ENCODE data around the gene PEAK1. TPM values are rescaled to one million over a fixed set of nuclear protein-coding genes. Genes with fewer than 3 reads are reported as not detected.

The PEAK1 gene
- total RNA-seq, 1 experiment from 2014 or later: 2.6 TPM

DNA sequence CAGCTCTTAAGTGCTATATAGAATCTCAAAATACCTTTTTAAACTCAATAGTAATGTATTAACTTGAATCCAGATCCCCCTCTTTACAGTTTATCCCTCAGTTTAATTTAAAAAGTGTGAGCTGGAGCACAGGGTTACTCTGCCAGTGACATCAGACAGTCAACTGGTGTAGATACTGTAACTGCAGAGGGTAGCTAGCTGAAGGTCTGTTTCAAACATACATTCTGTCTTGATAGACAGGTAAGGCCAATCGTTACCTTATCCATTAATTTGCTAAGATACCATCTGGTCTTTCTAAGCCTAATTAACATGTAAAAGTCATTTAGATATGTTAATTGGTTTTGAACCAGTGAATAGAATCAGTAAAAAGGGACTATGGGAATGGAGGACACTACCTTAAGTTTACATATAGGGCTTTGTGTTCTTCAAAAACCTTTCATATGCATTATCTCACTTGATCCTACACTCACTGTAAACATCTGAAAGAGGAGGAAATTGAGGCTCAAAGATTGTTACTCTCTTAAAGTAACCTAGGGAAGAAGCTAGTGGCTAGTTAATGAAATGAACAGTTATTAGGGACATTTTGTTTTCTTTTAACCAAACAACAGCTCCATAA is 289.5 kb downstream of the PEAK1 start:
- DNase-seq (ENCODE audit: low spot score): no peak

DNA sequence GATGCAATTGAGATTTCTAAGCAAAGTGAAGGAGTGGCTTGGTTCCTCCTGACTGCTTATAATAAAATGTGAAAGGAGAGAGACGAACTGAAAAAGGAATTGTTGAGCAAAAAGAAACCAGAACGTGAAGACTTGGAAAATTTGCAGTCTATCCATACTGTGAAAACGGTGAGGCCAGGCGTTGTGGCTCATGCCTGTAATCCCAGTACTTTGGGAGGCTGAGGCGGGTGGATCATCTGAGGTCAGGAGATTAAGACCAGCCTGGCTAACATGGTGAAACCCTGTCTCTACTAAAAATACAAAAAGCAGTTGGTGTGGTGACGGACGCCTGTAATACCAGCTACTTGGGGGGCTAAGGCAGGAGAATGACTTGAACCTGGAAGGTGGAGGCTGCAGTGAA is 292.3 kb downstream of the PEAK1 start:
- no peak for DNase-seq (ENCODE audit: low spot score)

DNA sequence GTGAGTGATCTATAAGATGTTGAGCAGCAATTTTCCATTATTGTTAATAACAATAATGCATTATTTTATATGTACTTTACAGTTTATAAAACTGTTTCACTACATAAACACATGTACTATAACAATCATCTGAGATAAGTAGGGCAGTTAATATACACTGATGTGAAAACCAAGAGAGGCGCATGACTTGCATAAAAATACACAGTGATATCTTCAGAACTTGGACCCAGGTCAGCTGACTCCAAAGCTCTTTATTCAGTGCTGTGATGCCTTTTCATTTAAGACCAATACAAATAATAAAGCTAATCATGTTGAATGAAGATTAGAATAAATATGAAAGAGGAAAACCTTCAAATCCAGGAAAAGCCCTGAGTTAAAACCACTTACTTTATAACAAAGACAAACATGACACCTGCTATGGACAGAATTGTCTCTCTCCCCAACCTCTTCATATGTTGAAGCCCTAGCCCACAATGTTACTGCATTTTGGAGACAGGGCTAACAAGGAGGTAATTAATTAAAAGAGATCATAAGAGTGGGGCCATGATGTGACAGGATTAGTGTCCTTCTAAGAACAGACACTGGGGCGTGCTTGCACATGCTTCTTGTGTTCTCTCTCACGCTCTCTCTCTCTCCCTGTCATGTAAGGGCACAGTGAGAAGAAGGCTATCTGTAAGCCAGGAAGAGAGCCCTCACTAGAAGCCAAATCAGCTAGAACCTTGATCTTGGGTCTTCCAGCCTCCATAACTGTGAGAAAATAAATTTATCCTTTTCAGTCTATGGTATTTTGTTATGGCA is 293.2 kb downstream of the PEAK1 start:
- DNase-seq (ENCODE audit: low spot score): no peak

DNA sequence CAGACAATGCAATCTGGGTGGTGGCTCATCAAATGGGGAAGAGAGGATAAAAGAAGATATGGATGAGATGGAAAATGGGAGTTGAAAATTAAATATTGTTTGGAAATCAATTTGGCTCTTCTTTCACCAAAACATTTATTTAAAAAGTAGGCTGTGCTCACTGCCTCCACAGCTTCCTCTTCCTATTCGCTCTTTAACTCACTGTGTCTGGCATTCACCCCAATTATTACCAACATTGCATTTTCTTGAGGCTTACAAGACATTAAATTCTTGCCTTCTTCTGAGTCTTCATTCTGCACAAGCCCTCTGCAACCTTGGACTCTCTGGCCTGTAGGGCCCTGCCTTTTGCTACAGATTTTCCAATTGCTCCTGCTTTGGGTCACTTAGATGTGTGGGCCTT is 296.1 kb downstream of the PEAK1 start:
- DNase-seq (ENCODE audit: low spot score): no peak

DNA sequence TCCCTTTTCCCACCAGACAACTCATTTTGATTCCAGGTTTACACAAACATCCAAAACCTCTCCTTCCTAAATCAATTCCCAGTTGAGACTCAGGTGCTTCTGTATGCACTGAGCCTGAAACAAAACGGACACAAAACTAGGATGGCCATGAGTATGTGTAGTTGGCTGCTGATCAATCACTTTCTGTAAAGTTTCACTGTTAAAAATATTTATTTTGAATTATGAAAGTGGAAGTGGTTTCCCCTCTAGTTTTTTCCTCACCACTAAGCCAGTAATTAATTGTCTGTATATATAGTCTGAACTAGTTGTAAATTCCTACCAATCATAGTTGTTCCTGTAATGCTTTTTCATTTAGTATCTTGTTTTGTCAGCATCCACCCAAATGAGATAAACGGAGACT is 297.3 kb downstream of the PEAK1 start:
- no peak for DNase-seq (ENCODE audit: low spot score)

- DNase-seq (ENCODE audit: low spot score): no peak
Measured at GRCh38 chr15:77121599-77121998, 298.3 kb downstream of the PEAK1 start.

- no peak for DNase-seq (ENCODE audit: low spot score)
Measured at GRCh38 chr15:77120576-77120975, 299.3 kb downstream of the PEAK1 start.

DNA sequence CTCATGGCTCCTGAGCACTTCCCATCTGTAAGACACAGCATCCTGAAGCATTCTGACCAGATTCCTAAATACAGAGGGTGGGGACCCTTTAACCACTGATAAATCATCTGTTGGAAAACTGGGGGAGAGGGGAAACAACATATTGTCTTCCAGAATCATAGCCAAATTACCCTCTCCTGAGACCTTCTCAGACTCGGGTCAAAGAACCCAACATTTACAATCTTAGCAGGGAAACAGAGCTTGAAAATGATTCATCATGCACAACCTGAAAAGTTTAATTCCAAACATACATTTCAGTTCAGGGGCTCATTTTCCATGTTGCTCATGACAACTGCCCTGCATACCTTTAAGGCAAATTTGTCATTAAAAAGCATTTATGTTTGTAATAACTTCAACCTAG is 300.5 kb downstream of the PEAK1 start:
- DNase-seq (ENCODE audit: low spot score): no peak

DNA sequence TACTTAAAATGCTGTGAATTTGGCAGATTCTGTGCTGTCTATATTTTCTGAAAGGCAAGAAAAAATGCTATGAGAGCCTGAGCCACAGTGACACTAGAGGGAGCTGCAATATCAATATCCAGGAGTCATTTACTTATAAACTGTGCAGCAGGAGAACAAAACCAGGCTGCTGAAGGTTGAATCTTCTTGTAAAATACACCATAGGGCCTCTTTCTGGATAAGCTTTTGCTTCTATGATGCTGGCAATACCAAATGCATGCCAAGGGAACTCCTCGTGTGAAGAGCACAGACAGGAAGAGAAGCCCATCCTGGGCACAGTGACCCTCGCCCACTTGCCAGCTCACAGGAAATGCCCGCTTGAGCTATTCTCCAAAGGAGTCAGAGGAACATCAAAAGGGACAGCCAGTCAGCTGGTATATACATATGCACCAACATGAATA is 301.0 kb downstream of the PEAK1 start:
- DNase-seq (ENCODE audit: low spot score): peak; percentile 67

DNA sequence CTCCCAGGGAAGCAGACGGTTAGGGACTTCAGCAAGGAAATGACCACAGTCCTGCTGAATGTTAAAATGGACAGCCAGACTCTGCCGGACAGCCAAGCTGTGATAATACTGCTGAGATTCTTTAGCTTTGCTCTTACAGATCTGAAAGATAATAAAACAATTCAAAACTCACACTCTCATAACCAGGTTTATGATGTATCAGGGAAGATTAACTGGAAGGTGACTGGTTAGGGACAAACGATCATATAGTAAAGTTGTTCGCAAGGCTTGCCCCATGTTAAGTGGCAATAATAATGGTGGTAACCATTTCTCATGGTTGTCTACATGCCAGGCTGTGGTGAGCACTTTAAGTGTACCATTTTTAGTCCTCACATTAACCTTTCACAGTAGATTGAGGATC is 304.7 kb downstream of the PEAK1 start:
- DNase-seq (ENCODE audit: low spot score): no peak

- DNase-seq (ENCODE audit: low spot score): no peak
Measured at GRCh38 chr15:77112838-77113504, 306.9 kb downstream of the PEAK1 start.

DNA sequence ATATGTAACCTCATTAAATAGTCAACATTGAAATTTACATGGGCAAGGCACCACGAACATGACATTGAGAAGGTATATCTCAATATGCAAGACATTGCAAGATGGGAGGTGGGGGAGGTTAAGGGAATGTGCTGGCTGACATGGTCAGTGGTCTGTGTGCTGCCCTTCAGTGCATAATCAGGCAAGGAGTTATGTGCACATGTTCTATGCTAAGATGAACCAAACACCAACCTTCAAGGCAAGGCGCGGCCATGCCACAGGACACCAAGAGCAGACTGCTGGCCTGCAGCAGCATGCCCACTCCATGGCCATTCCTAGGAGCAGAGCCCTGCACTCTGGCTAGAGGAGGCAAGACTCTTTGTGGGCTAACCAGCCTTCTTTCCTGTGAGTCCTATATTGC is 308.1 kb downstream of the PEAK1 start:
- DNase-seq (ENCODE audit: low spot score): no peak

GRCh38 chr15:77107531-77108355 is 312.2 kb downstream of the PEAK1 start:
- peak; percentile 36 for DNase-seq (ENCODE audit: low spot score)

- no peak for DNase-seq (ENCODE audit: low spot score)
Measured at GRCh38 chr15:77107068-77107467, 312.8 kb downstream of the PEAK1 start.

DNA sequence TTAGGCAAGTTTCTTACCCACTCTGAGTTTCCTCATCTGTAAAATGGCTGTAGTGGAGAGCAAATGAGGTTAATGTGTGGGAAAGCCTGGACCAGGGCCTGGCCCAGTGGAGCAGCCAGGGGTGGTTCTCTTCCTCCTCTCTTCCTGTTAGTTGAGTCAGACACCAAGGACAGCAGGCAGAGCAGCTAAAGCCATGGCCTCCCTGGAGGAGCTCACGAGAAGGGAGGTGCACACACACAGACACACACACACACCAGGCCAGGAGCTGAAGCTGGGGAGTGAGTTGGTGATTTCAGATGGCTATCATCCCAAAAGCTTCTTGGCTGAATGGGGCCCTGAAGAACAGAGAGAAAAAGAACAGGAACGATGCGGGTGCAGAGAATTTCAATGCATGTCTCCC is 315.7 kb downstream of the PEAK1 start:
- DNase-seq (ENCODE audit: low spot score): no peak

DNA sequence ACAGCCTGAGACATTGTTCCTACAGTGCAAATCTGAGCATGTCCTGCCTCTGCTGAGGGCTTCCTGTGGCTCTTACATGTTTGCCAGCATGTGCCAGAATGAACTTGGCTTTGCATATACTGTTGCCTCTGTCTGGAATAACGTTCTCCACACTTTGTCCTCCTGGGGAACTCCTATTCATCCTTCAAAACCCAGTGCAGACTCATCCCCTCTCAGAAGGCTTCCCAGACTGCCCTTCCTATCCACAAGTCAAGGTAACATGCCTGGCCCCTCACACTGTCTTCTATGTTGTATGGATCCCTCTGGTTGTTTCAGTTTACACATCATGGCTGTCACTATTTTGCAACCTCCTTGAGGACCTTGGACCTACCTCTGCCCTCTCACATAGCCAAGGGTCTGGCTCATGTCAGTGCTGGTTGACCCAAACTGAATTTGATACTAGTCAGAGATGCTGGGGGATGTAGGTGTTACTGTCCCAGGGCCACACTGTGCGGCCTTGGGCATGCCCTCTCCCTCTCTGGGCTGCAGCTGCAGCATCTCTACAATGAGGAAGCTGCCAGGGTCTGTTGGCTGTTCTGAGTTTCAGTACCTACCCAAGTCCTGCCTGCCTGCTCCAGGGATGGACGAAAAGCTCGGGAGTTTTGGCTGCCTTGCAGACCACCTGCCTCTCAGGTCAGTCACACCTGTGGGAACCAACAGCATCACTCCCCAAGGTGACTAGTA is 320.0 kb downstream of the PEAK1 start:
- no peak for DNase-seq (ENCODE audit: low spot score)

DNA sequence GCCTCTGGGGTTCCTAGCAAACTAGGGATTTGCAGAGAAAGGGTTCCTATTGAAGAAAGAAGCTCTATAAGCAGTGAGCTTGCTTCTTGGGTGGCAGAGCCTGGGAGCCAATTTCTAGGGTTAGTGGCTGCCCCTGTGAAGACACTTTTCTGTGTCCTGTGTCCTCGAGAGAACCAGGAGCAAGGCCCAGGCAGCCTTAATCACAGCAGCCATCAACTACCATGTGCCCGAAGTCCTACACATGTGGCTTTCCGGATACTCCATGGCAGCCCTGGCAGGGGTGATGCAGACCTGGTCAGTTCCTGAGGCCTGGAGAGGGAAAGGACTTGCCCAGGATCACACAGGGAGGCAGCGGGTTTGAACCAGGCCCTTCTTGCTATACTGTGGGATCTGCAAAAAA is 321.3 kb downstream of the PEAK1 start:
- DNase-seq (ENCODE audit: low spot score): no peak

- DNase-seq (ENCODE audit: low spot score): no peak
Measured at GRCh38 chr15:77097921-77098320, 322.0 kb downstream of the PEAK1 start.

- no peak for DNase-seq (ENCODE audit: low spot score)
Measured at GRCh38 chr15:77097248-77097721, 322.6 kb downstream of the PEAK1 start.

- no peak for DNase-seq (ENCODE audit: low spot score)
Measured at GRCh38 chr15:77096541-77096940, 323.4 kb downstream of the PEAK1 start.

DNA sequence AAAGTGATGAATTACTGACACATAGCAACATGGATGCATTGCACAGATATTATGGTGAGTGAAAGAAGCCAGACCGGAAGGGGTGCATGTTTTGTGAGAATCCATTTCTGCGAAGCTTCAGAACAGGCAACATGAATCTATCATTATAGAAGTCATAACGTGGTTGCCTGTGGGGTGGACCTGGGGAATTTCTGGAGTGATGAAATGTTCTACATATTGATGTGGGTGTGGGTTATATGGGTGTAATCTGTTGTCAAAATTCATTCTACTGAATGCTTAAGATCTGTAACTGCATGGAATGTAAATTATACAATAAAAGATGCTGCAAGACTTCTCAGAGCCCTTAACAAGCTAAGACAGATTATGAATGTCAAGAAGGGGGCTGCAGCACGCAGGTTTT is 323.8 kb downstream of the PEAK1 start:
- no peak for DNase-seq (ENCODE audit: low spot score)
